GM12874 (cell line): ENCODE measurements around the gene HYDIN.

Source experiments
- CTCF ChIP-seq: IDR thresholded peaks from 2 replicates; pipeline ENCODE4 v1.5.1; 2011; ENCODE audit warnings: low read depth, mild to moderate bottlenecking, control low read depth, low read length, moderate library complexity; ENCODE audit not compliant: insufficient read depth

The HYDIN gene

DNA sequence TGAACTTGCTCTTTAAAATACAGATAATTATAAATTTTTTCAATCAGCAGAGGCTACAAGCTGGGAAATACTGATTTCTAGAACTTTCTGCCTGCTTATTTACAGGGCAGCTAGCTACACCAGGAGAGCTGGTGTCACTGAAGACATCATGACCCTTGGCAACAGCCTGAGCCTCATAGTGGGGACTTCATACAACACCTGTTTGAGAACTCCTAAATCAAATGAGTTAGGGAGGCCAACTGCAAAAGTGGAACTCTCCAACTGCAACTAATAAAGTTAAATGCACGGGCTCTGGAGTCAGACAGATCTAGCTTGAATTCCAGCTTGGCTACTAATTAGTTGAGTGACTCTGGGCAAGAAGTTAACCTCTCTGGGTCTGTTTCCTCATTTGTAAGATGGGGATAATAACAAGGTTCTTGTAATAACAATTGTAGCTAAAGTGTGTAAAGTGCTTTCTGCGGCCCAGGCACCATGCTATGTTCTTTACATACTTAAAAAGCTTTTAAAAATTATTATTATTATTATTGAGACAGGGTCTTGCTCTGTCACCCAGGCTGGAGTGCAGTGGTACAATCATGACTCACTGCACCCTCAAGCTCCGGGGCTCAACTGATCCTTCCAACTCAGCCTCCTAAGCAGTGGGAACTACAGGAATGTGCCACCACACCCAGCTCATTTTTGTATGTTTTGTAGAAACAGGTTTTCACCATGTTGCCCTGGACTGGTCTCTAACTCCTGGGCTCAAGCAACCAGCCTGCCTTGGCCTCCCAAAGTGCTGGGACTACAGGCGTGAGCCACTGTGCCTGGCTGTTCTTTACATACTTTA lies 462.9 kb downstream of the HYDIN start:
- TF ChIP-seq CTCF = no peak

GRCh38 chr16:70766658-70767057 lies 463.9 kb downstream of the HYDIN start:
- TF ChIP-seq CTCF = no peak

DNA sequence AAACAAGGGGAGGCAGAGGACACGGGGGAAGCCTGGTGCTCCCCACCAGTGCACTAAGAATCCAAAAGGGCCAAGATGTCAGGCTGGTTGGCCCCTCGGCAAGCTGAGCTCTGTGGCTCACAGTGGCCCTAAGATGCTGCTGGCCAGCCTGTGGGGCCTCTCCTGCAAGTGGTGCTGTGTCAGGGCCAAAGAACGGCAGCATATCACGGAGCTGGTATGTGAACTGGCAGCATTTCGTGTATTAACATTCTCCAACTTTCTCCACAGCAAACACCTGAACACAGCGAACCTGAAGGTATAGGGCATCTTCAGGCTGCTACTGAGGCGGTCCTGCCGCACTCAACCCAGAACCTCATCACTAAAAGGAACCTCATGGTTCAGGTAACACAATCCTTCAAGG lies 464.3 kb downstream of the HYDIN start:
- no peak for TF ChIP-seq CTCF

- TF ChIP-seq CTCF = no peak
These were observed 465.0 kb downstream of the HYDIN start for GRCh38 chr16:70765491-70765890.

- no peak for TF ChIP-seq CTCF
These were observed 465.9 kb downstream of the HYDIN start for GRCh38 chr16:70764632-70765031.

DNA sequence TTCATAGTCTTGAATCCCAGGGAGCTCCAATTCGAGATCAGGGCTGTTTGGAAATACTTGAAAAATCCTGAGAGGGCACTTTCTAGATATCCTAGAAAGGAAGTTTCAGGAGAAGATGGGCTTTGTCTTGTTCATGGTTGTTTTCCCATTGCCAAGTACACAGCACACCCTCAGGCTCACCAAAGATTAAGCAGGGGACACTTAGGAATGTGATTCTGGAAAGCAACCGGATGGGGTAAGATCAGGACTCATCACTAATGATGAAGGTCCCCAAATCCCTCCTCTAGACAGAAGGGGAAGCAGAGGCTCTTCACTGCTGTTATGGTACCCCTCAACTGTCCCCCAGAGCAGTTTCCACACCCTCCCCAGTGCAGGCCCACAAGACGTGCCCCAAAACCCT lies 470.3 kb downstream of the HYDIN start:
- no peak for TF ChIP-seq CTCF

DNA sequence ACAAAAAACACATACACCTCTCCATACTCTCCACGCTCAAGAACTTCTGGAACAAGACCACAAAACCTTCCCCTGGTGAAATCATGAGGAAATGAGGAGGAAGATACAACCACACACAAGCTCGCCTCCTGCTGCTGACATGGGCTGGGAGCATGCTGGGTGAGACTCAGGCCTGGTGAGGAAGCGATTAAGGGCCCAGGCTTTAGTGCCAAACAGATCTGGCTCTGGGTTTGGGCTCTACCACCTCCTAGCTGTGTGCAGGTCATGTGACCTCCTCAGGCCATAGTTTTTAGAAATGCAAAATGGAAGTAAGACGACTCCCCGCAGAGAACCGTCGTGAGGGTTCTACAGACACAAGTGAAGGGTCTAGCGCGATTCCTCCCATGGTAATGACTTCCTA lies 470.9 kb downstream of the HYDIN start:
- TF ChIP-seq CTCF = no peak

DNA sequence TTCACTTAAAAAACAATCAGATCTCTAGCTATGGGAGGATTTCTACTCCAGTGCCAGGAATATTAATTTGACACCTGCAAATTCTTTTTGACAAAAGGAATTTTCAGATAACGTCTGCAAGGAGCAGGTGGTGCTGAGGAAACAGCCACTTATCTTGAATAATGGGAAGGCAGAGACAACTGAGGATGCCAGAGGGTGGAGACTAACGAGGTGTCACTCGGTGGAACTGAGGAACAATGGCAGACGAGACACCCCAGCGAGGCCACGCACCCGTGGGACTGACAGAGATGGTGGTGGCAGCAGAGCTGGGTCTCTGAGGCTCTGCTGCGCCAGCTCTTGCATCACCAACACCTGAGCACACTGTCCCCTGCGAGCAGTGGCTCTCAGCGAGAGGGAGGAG lies 471.7 kb downstream of the HYDIN start:
- TF ChIP-seq CTCF = no peak
